GM18517 (cell line): ENCODE data around the gene ZNF418.

Experiments
- ATAC-seq: cut with Tn5 transposase; IDR thresholded peaks from one replicate; pipeline ENCODE4 v1.9.1; 2021; ENCODE audit warnings: mild to moderate bottlenecking, moderate library complexity; ENCODE audit not compliant: unreplicated experiment

Gene ZNF418

GRCh38 chr19:57934820-57935665 is at the start of gene ZNF418:
Gene ZNF418 (minus strand): TSS chr19:57935402. CDS start chr19:57933822, 1,580 bp downstream.
- ATAC-seq, result peak; percentile 70

- no peak for ATAC-seq
Observed at GRCh38 chr19:57978586-57979289, 43.5 kb upstream of the ZNF418 start.

GRCh38 chr19:57974434-57974833 is 39.2 kb upstream of the ZNF418 start, which contains the start of gene C19orf18:
Gene C19orf18 (minus strand): TSS chr19:57974534. CDS start chr19:57974432, 102 bp downstream.
- no peak for ATAC-seq

- no peak for ATAC-seq
Observed at GRCh38 chr19:57964761-57965160, 29.6 kb upstream of the ZNF418 start.

GRCh38 chr19:57961785-57962184 is 26.6 kb upstream of the ZNF418 start:
- ATAC-seq, result no peak

- no peak for ATAC-seq
Observed at GRCh38 chr19:57954996-57955395, 19.8 kb upstream of the ZNF418 start.

GRCh38 chr19:57949702-57950101 is 14.5 kb upstream of the ZNF418 start:
- no peak for ATAC-seq

GRCh38 chr19:57949296-57949695 is 14.1 kb upstream of the ZNF418 start:
- no peak for ATAC-seq

GRCh38 chr19:57947419-57948134 is 12.4 kb upstream of the ZNF418 start, which contains the start of gene ZNF256:
Gene ZNF256 (minus strand): TSS chr19:57947706. CDS start chr19:57947474, 232 bp downstream.
- ATAC-seq, result peak; percentile 85

GRCh38 chr19:57947088-57947418 is 11.9 kb upstream of the ZNF418 start:
- no peak for ATAC-seq

- ATAC-seq, result no peak
Observed at GRCh38 chr19:57946316-57946715, 11.1 kb upstream of the ZNF418 start.

- no peak for ATAC-seq
Observed at GRCh38 chr19:57941593-57941992, 6.4 kb upstream of the ZNF418 start.

- ATAC-seq, result no peak
Observed at GRCh38 chr19:57935731-57936130, 529 bp upstream of the ZNF418 start.

- ATAC-seq, result no peak
Observed at GRCh38 chr19:57927587-57927986, 7.6 kb downstream of the ZNF418 start.

GRCh38 chr19:57916168-57916995 is 18.8 kb downstream of the ZNF418 start, which contains the start of gene ZNF417:
Gene ZNF417 (minus strand): TSS chr19:57916592. CDS start chr19:57916411, 181 bp downstream.
- ATAC-seq, result peak; percentile 94

- ATAC-seq, result no peak
Observed at GRCh38 chr19:57914531-57914930, 20.7 kb downstream of the ZNF418 start.

GRCh38 chr19:57907394-57907793 is 27.8 kb downstream of the ZNF418 start:
- ATAC-seq, result no peak

- no peak for ATAC-seq
Observed at GRCh38 chr19:57905258-57905657, 29.9 kb downstream of the ZNF418 start.

- no peak for ATAC-seq
Observed at GRCh38 chr19:57903618-57904184, 31.5 kb downstream of the ZNF418 start.

GRCh38 chr19:57900311-57900710 is 34.9 kb downstream of the ZNF418 start:
- ATAC-seq, result no peak
